Panc1 (cell line): ENCODE data around the gene ANKRD33B. TPM values are rescaled to one million over a fixed set of nuclear protein-coding genes. Genes with fewer than 3 reads are reported as not detected.

Experiments
- ATAC-seq: fragments of 200-7000 bp; cut with Tn5 transposase; 2 replicates; pipeline ENCODE4 v1.9.1; 2020; ENCODE audit warnings: mild to moderate bottlenecking, moderate library complexity
- BruUV-seq: library from RNA; stranded (reverse); fragments of 400-500 nt; replicated peaks from 2 replicates; lab custom pipeline; 2021; lab: Mats Ljungman, UMichigan
- CTCF ChIA-PET: fragments of 300-600 bp; sonication (Branson Sonifier 250); formaldehyde crosslinking; loops from one replicate; lab custom pipeline; 2022; ENCODE audit warnings: antibody characterized with exemption; lab: Charles Lee
- POLR2A ChIA-PET: fragments of 300-600 bp; sonication (Branson Sonifier 250); formaldehyde crosslinking; loops from one replicate; lab custom pipeline; 2022; ENCODE audit warnings: antibody characterized with exemption; lab: Charles Lee
- DNase-seq: peaks from one replicate; pipeline ENCODE4 v3.0.0-alpha.2; 2010; ENCODE audit warnings: low read depth, low spot score
- H3K27ac ChIP-seq: 2 replicates; pipeline ENCODE4 v1.5.1; 2011; ENCODE audit warnings: mild to moderate bottlenecking, low read length, inconsistent platforms
- H3K27me3 ChIP-seq: fragments of 200-500 bp; sonication (Bioruptor generic); 2 replicates; pipeline ENCODE4 v1.6.0; 2014; ENCODE audit warnings: low read length, inconsistent platforms; ENCODE audit not compliant: control insufficient read depth, insufficient read depth
- H3K36me3 ChIP-seq: fragments of 200-500 bp; sonication (Bioruptor generic); 2 replicates; pipeline ENCODE4 v1.5.1; 2014; ENCODE audit warnings: inconsistent platforms, mild to moderate bottlenecking, low read length, moderate library complexity; ENCODE audit not compliant: control insufficient read depth, insufficient read depth
- H3K4me1 ChIP-seq: 2 replicates; pipeline ENCODE4 v1.5.1; 2011; ENCODE audit warnings: inconsistent platforms, mild to moderate bottlenecking, low read length, moderate library complexity; ENCODE audit not compliant: control insufficient read depth, insufficient read depth
- H3K4me3 ChIP-seq, 2 experiments: 2 replicates each; pipeline ENCODE4 v1.5.1; 2011 to 2012; ENCODE audit warnings: low read depth in 2 of 2, low read length in 2 of 2, mild to moderate bottlenecking in 2 of 2, inconsistent platforms in 1 of 2, moderate library complexity in 1 of 2
- H3K9me3 ChIP-seq: fragments of 200-500 bp; sonication (Bioruptor generic); 2 replicates; pipeline ENCODE4 v1.5.1; 2014; ENCODE audit warnings: low read depth, mild to moderate bottlenecking, inconsistent platforms, low read length, moderate library complexity; ENCODE audit not compliant: control insufficient read depth, insufficient read depth
- CTCF ChIP-seq: fragments of 450-650 bp; IDR thresholded peaks from 2 replicates; pipeline ENCODE4 v1.5.1; 2017; ENCODE audit warnings: mild to moderate bottlenecking
- POLR2AphosphoS5 ChIP-seq: IDR thresholded peaks from 2 replicates; pipeline ENCODE4 v1.6.1; 2012; ENCODE audit warnings: mild to moderate bottlenecking, low read depth, low read length, moderate library complexity
- REST ChIP-seq, 2 experiments: IDR thresholded peaks; 2 replicates each; pipeline ENCODE4 v1.6.1; 2011 to 2012; ENCODE audit warnings: low read depth in 2 of 2, control low read depth in 1 of 2, low read length in 1 of 2, mild to moderate bottlenecking in 1 of 2, moderate library complexity in 1 of 2; ENCODE audit not compliant: insufficient read depth in 1 of 2
- SIN3A ChIP-seq: IDR thresholded peaks from 2 replicates; pipeline ENCODE4 v1.6.1; 2012; ENCODE audit warnings: low read depth, mild to moderate bottlenecking, low read length, moderate library complexity, borderline replicate concordance; ENCODE audit not compliant: insufficient read depth
- TCF7L2 ChIP-seq: IDR thresholded peaks from 2 replicates; pipeline ENCODE4 v1.6.1; 2011; ENCODE audit warnings: mild to moderate bottlenecking, low read depth, low read length, inconsistent platforms
- in situ Hi-C: cut with HindIII; loops from 2 replicates; pipeline ENCODE4 v1.10.0; 2016; ENCODE audit warnings: low sequenced_read_pairs, low pct_unique_long_range_greater_than_20kb
- intact Hi-C: fragments of 100-400 bp; cut with micrococcal nuclease; formaldehyde crosslinking; loops from one replicate; pipeline ENCODE4 v1.10.0; 2022; ENCODE audit not compliant: unreplicated experiment
- total RNA-seq: library from RNA; stranded (reverse); gene quantifications from one replicate; pipeline ENCODE4 v1.2.1, GENCODE V29; 2021; ENCODE audit not compliant: unreplicated experiment

The ANKRD33B gene
- total RNA-seq, 1 experiment from 2014 or later: 19.1 TPM

- ATAC-seq: no peak
- TF ChIP-seq SIN3A (no peak), CTCF (no peak), REST (IDR thresholded peaks at IDR 0.05; ENCODE audit: insufficient read depth in 1 of 2, low read depth in 2 of 2, low read length in 1 of 2) (no peak), POLR2AphosphoS5 (no peak), TCF7L2 (no peak)
- in situ Hi-C loops: no loop called here
- H3K36me3 ChIP-seq: no peaks in the 10 kb centered on the region
- ChIA-PET CTCF (no interaction called here), POLR2A (no interaction called here)
- no peaks in the 10 kb centered on the region for H3K9me3 ChIP-seq
- H3K4me3 ChIP-seq: no peak overlapping the region
- H3K27ac ChIP-seq: no peak overlapping the region
- BruUV-seq: no TSS peak
- no peaks in the 10 kb centered on the region; the same call in 1 of the 2 replicates for H3K4me1 ChIP-seq
- intact Hi-C loops: no loop called here
- no peak for DNase-seq
- no peaks in the 10 kb centered on the region for H3K27me3 ChIP-seq
Observed at GRCh38 chr5:10685115-10685521, 121.2 kb downstream of the ANKRD33B start.

- DNase-seq (no peak), ATAC-seq (no peak)
- Histone ChIP-seq H3K27ac (no peak overlapping the region), H3K4me1 (no peaks in the 10 kb centered on the region; the same call in 1 of the 2 replicates), H3K27me3 (no peaks in the 10 kb centered on the region), H3K36me3 (no peaks in the 10 kb centered on the region), H3K9me3 (no peaks in the 10 kb centered on the region), H3K4me3 (no peak overlapping the region)
- BruUV-seq: no TSS peak
- intact Hi-C loops: loop anchor here (2.0 kb wide), 1 partner anchor 234 kb away; no protein-coding TSS in a partner anchor
- TF ChIP-seq SIN3A (no peak), TCF7L2 (no peak), CTCF (no peak), POLR2AphosphoS5 (no peak), REST (IDR thresholded peaks at IDR 0.05; ENCODE audit: insufficient read depth in 1 of 2, low read depth in 2 of 2, low read length in 1 of 2) (no peak)
- ChIA-PET CTCF (interaction anchor here (0.6 kb wide), 1 partner anchor 11 kb away, joined by 6 read pairs; no protein-coding TSS in a partner anchor), POLR2A (no interaction called here)
- in situ Hi-C loops: no loop called here
Observed at GRCh38 chr5:10686890-10687289, 123.0 kb downstream of the ANKRD33B start.
